Subcutaneous abdominal adipose tissue (tissue), 5 donors: Measurements from ENCODE around the gene DYNC2H1.

Experiments used
- H3K27ac ChIP-seq: one replicate; pipeline ENCODE4 v1.7.0; 2013; ENCODE audit warnings: low read depth, mild to moderate bottlenecking, inconsistent platforms, low read length, moderate library complexity
- H3K27me3 ChIP-seq, 5 donors: one replicate each; pipeline ENCODE4 v1.7.0; 2013; ENCODE audit warnings: low read length in 5 of 5, inconsistent platforms in 1 of 5; ENCODE audit not compliant: control insufficient read depth in 5 of 5, insufficient read depth in 4 of 5
- H3K36me3 ChIP-seq, 5 donors: one replicate each; pipeline ENCODE4 v1.7.0; 2013; ENCODE audit warnings: low read length in 5 of 5; ENCODE audit not compliant: control insufficient read depth in 5 of 5, insufficient read depth in 5 of 5
- H3K4me1 ChIP-seq, 5 donors: one replicate each; pipeline ENCODE4 v1.7.0; 2013; ENCODE audit warnings: low read length in 5 of 5, mild to moderate bottlenecking in 3 of 5, moderate library complexity in 1 of 5; ENCODE audit not compliant: control insufficient read depth in 5 of 5, insufficient read depth in 5 of 5
- H3K4me3 ChIP-seq, 5 donors: one replicate each; pipeline ENCODE4 v1.7.0; 2013; ENCODE audit warnings: low read length in 5 of 5, low read depth in 1 of 5
- H3K9ac ChIP-seq, 5 donors: one replicate each; pipeline ENCODE4 v1.7.0; 2013; ENCODE audit warnings: low read length in 5 of 5, mild to moderate bottlenecking in 4 of 5, moderate library complexity in 3 of 5
- H3K9me3 ChIP-seq, 5 donors: one replicate each; pipeline ENCODE4 v1.7.0; 2013; ENCODE audit warnings: low read length in 5 of 5; ENCODE audit not compliant: control insufficient read depth in 5 of 5
- donor health status: healthy.
- donor health status: healthy.
- donor health status: healthy.
- donor health status: healthy.
- donor health status: healthy.

Gene DYNC2H1

DNA sequence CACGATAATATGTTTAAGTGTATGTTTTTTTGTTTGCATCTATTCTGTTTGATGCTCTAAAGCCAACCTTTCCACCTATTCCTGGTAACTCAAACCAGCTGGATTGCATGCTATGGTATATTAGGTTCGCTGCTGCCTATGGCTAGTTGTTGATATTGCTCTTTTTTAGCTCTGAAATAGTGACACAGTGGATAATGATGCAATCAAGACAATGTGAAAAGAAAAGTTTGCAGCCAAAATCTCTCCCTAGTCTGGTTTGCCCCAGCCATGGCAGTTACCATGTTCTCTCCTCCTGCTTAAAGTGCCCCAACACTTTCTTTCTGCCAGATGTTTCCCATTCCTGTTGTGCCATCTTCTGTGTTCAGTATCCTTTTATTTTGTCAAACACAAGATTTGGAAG, 269.7 kb downstream of the DYNC2H1 start:
- peaks cover 0 to 2% (median 0%) of the 10 kb centered on the region in 5 donors for H3K4me1 ChIP-seq
- H3K9me3 ChIP-seq, result peaks cover 0 to 11% (median 9%) of the 10 kb centered on the region in 5 donors
- no peak overlapping the region for H3K27ac ChIP-seq
- peaks cover 0 to 3% (median 0%) of the 10 kb centered on the region in 5 donors for H3K36me3 ChIP-seq
- H3K27me3 ChIP-seq, result no peaks in the 10 kb centered on the region
- H3K9ac ChIP-seq, result no peak overlapping the region
- H3K4me3 ChIP-seq, result no peak overlapping the region

DNA sequence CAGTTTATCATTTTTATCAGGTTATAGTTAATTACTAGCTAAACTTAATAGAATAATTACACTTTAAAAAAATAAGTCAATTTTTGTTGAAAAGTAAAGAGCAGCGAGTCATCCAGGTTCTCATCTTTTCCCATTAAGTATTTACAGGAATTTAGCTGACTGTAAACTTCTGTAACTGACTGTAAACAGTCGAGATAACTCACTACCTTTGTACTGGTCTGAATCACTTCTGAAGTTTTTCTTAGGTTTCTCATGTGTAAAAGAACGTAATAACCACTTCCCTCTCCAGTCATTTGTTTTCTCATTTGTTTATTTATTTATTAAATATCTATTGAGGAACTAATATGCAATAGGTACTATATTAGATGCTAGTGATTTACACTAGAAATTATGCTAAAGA, 270.8 kb downstream of the DYNC2H1 start:
- Histone ChIP-seq H3K36me3 (peaks cover 0 to 3% (median 0%) of the 10 kb centered on the region in 5 donors), H3K27ac (no peak overlapping the region), H3K9me3 (peaks cover 0 to 8% (median under 1%) of the 10 kb centered on the region in 5 donors), H3K27me3 (no peaks in the 10 kb centered on the region), H3K4me1 (peaks cover 0 to 2% (median 0%) of the 10 kb centered on the region in 5 donors), H3K9ac (no peak overlapping the region), H3K4me3 (no peak overlapping the region)

DNA sequence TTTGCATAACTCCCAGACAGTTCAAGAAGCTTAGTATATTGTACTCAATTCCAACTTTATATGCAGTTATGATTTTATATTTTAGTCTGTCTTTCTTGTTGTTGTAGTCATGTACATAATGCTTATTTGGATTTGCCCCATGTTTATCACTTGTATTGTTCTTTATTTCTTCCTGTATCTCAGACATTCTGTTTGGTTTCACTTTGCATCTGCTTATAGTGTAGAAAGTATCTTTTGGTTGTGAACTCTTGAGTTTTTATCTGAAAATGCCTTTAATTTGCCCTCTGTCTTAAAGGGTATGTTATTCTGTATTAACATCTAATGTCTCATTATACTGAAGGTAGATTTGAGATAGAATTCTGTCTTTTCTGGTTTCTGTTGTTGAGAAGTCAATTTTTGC, 275.4 kb downstream of the DYNC2H1 start:
- peaks cover 0 to 2% (median 0%) of the 10 kb centered on the region in 5 donors for H3K4me1 ChIP-seq
- no peaks in the 10 kb centered on the region for H3K36me3 ChIP-seq

DNA sequence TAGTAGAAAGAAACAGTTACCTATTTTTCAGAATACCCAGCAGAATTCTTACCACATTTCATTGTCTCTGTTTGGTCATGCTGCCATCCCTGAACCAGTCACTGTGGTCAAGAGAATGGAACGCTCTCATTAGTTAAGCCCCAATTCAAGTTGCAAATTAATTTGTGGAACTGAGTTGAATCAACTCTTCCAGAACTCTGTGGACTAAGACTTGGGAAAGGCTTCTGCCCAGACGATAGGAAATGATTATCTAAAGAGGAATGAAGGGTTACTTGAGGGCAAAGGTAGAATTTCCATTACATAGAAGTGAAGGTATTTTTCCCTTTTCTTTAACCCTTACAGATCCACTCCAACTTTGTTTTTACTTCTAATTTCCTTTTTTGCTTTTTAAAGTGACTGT, 286.4 kb downstream of the DYNC2H1 start:
- Histone ChIP-seq H3K9ac (no peak overlapping the region), H3K27ac (no peak overlapping the region), H3K9me3 (no peaks in the 10 kb centered on the region), H3K36me3 (peaks cover 0 to 10% (median 7%) of the 10 kb centered on the region in 5 donors), H3K27me3 (no peaks in the 10 kb centered on the region), H3K4me1 (no peaks in the 10 kb centered on the region), H3K4me3 (no peak overlapping the region)

More for the DNA sequence above, 275.4 kb downstream of the DYNC2H1 start:
- Histone ChIP-seq H3K9ac (no peak overlapping the region), H3K4me3 (no peak overlapping the region), H3K9me3 (no peaks in the 10 kb centered on the region), H3K27ac (no peak overlapping the region), H3K27me3 (no peaks in the 10 kb centered on the region)

DNA sequence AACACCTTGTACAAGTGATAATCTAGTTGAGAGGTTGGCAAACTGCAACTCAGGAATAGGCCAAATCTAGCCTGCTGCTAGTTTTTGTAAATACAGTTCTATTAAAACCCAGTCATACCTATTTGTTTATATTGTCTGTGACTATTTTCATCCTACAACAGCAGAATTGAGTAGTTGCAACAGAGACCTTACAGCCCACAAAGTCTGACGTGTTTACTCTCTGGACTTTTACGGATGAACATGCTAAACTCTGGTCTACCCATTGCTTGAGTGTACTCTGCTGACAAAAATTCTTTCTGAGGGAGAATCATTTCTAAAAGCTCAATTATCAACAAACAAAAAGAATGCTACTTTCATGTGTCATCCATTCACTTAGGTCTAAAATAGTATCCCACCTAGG, 287.0 kb downstream of the DYNC2H1 start:
- peaks cover 0 to 4% (median 0%) of the 10 kb centered on the region in 5 donors for H3K9me3 ChIP-seq
- no peak overlapping the region for H3K9ac ChIP-seq
- peaks cover 0 to 14% (median 8%) of the 10 kb centered on the region in 5 donors for H3K36me3 ChIP-seq
- H3K27me3 ChIP-seq, result no peaks in the 10 kb centered on the region
- H3K4me3 ChIP-seq, result no peak overlapping the region
- no peak overlapping the region for H3K27ac ChIP-seq
- no peaks in the 10 kb centered on the region for H3K4me1 ChIP-seq

DNA sequence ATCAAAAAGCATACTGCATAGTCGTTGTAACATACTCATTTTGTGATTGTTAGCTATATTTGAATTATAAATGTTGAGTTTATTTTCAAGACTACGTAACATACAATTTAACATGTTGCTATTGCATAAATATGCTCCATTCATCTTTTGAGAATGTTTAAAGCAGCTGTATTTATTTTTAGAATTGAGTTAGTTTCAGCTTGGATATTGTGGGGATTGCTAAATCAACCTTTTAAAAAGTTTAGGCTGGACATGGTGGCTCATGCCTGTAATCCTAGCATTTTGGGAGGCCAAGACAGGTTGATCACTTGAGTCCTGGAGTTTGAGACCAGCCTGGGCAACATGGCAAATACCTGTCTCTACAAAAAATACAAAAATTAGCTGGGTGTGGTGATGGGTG, 288.1 kb downstream of the DYNC2H1 start:
- H3K27ac ChIP-seq, result no peak overlapping the region
- no peaks in the 10 kb centered on the region for H3K4me1 ChIP-seq
- H3K27me3 ChIP-seq, result no peaks in the 10 kb centered on the region
- peaks cover 0 to 6% (median 0%) of the 10 kb centered on the region in 5 donors for H3K9me3 ChIP-seq
- H3K4me3 ChIP-seq, result no peak overlapping the region
- H3K36me3 ChIP-seq, result peaks cover 0 to 17% (median 8%) of the 10 kb centered on the region in 5 donors
- no peak overlapping the region for H3K9ac ChIP-seq

DNA sequence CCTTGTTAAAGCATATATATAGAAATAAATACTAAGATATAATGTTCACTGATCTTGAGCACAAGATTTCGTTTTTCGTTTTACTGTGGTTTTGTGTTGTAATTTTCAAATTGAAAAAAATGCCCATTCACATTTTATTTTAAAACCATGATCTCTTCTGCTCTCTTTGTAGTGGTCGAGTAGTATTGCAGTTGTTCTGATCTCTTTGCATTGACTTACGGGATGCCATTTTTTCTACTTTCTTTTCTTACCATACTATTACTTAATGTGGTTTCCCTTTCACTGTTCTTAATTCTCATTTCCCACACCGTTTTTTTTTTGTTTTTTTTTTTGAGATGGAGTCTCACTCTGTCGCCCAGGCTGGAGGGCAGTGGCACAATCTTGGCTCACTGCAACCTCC, 289.6 kb downstream of the DYNC2H1 start:
- no peaks in the 10 kb centered on the region for H3K27me3 ChIP-seq
- no peak overlapping the region for H3K27ac ChIP-seq
- H3K4me1 ChIP-seq, result no peaks in the 10 kb centered on the region
- peaks cover 0 to 6% (median 0%) of the 10 kb centered on the region in 5 donors for H3K9me3 ChIP-seq
- no peak overlapping the region for H3K9ac ChIP-seq
- no peak overlapping the region for H3K4me3 ChIP-seq
- H3K36me3 ChIP-seq, result peaks cover 0 to 17% (median 8%) of the 10 kb centered on the region in 5 donors

DNA sequence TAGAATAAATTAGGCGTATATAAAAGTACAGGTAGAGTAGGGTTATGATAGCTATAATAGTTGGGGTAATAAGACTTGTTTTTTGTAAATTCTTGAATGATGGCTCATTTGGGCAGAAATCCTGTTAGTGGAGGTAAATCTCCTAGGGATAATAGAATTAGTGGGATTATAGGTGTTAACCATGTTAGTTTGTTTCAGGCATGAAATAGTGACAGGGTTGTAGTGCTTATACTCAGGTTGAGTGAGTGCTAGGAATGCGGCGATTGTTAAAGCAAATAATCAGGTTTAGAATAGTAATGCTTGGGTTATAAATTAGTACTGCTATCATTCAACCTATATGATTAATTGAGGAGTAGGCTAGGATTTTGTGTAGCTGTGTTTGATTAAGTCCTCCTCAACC, 297.1 kb downstream of the DYNC2H1 start:
- Histone ChIP-seq H3K27ac (no peak overlapping the region), H3K9me3 (peaks cover 0 to 2% (median 0%) of the 10 kb centered on the region in 5 donors), H3K4me3 (no peak overlapping the region), H3K36me3 (peaks cover 0 to 5% (median 0%) of the 10 kb centered on the region in 5 donors), H3K27me3 (no peaks in the 10 kb centered on the region), H3K4me1 (no peaks in the 10 kb centered on the region), H3K9ac (no peak overlapping the region)

DNA sequence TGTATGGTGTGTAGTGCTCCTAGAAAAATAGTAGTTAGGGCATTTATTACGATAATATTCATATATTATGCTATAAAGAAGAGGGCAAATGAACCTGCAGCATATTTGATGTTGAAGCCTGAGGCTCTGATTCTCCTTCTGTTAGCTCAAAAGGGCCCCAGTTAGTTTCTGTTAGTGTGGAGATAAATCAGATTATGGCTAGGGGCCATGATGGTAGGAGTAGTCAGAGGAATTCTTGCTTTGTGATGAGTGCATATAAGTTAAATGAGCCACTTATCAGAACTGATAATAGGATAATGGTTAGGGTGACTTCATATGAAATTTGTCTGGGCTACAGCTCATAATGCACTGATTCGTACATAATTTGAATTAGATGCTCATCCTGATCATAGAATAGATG, 298.4 kb downstream of the DYNC2H1 start:
- no peaks in the 10 kb centered on the region for H3K9me3 ChIP-seq
- H3K36me3 ChIP-seq, result peaks cover 0 to 3% (median 0%) of the 10 kb centered on the region in 5 donors
- H3K4me1 ChIP-seq, result no peaks in the 10 kb centered on the region
- no peak overlapping the region for H3K4me3 ChIP-seq
- H3K27me3 ChIP-seq, result no peaks in the 10 kb centered on the region
- no peak overlapping the region for H3K9ac ChIP-seq
- H3K27ac ChIP-seq, result no peak overlapping the region

DNA sequence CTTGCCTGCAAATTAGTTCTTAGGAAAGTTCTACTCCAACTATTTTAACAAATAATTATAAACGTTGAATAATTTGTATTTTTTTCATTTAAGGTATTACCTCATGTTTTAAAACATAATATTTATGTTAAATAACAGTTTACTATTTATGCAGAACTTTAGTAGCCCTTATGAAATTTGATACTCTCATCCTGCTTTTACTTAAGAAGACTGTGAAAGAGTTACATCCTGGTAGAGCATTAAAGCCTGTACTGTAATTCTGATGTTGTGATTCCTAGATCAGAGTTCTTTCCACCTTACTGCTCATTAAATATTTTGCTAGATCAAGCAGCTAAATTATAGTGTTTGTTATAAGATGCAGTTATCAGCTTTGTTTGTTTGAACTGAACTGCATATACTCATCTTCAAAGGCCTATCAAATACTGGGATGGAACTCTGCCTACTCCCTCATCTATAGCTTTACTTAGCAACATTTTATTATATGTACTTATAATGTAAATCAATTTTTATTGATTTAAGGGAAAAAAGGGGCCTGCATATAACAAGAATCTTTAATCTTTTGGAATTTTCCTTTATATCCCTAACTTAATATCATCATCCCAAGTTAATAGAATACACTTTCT, 304.2 kb downstream of the DYNC2H1 start:
- Histone ChIP-seq H3K27me3 (no peaks in the 10 kb centered on the region), H3K4me3 (no peak overlapping the region), H3K27ac (no peak overlapping the region), H3K4me1 (no peaks in the 10 kb centered on the region), H3K36me3 (peaks cover 0 to under 1% (median 0%) of the 10 kb centered on the region in 5 donors), H3K9ac (no peak overlapping the region), H3K9me3 (no peaks in the 10 kb centered on the region)
